Measurements from ENCODE around the gene CACNA2D1. TPM values are rescaled to one million over a fixed set of nuclear protein-coding genes. Genes with fewer than 3 reads are reported as not detected.

The CACNA2D1 gene
- total RNA-seq, 1 experiment from 2014 or later = 0.27 TPM

- TF ChIP-seq, protein P1, sequence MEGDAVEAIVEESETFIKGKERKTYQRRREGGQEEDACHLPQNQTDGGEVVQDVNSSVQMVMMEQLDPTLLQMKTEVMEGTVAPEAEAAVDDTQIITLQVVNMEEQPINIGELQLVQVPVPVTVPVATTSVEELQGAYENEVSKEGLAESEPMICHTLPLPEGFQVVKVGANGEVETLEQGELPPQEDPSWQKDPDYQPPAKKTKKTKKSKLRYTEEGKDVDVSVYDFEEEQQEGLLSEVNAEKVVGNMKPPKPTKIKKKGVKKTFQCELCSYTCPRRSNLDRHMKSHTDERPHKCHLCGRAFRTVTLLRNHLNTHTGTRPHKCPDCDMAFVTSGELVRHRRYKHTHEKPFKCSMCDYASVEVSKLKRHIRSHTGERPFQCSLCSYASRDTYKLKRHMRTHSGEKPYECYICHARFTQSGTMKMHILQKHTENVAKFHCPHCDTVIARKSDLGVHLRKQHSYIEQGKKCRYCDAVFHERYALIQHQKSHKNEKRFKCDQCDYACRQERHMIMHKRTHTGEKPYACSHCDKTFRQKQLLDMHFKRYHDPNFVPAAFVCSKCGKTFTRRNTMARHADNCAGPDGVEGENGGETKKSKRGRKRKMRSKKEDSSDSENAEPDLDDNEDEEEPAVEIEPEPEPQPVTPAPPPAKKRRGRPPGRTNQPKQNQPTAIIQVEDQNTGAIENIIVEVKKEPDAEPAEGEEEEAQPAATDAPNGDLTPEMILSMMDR (IDR thresholded peaks at IDR 0.05 in 2 of 3, conservative IDR thresholded peaks at IDR 0.05 in 1 of 3; ENCODE audit: borderline replicate concordance in 1 of 3, insufficient read depth in 1 of 3, low read depth in 2 of 3, low read length in 2 of 3) = peak in 2 of 3 experiments; percentile 25 to 35; a peak in 3 of 6 replicates
- TF ChIP-seq RAD21 (IDR thresholded peaks at IDR 0.05; ENCODE audit: low read depth) (peak; percentile 32; the same call in 1 of the 2 replicates), POLR2AphosphoS5 (IDR thresholded peaks at IDR 0.05; ENCODE audit: low read depth, low read length) (no peak), FOSL1 (IDR thresholded peaks at IDR 0.05; ENCODE audit: low read depth) (no peak)
- DNase-seq (ENCODE audit: low read depth, low spot score) (no peak), ATAC-seq (no peak; the same call in 1 of the 2 replicates)
- Histone ChIP-seq H3K4me3 (replicated peaks in 1 of 2; ENCODE audit: low read depth in 1 of 2, low read length in 2 of 2) (no peak overlapping the region), H3K27me3 (ENCODE audit: insufficient read depth, low read length) (no peaks in the 10 kb centered on the region), H3K27ac (ENCODE audit: low read depth, low read length) (no peak overlapping the region), H3K9me3 (ENCODE audit: control insufficient read depth in 1 of 2, insufficient read depth in 1 of 2, low read depth in 1 of 2, low read length in 2 of 2) (no peaks in the 10 kb centered on the region), H4K20me1 (ENCODE audit: insufficient read depth) (no peaks in the 10 kb centered on the region), H2AFZ (ENCODE audit: low read depth, low read length, poor library complexity, severe bottlenecking) (no peak overlapping the region), H3K9ac (ENCODE audit: low read length) (no peak overlapping the region), H3K36me3 (ENCODE audit: control insufficient read depth in 1 of 2, insufficient read depth in 2 of 2, low read length in 2 of 2) (no peaks in the 10 kb centered on the region), H3K9me2 (ENCODE audit: insufficient read depth) (no peaks in the 10 kb centered on the region), H3K79me2 (ENCODE audit: insufficient read depth, low read length) (no peaks in the 10 kb centered on the region), H3K4me1 (ENCODE audit: control insufficient read depth in 1 of 2, insufficient read depth in 2 of 2, low read length in 2 of 2) (no peaks in the 10 kb centered on the region), H3K4me2 (ENCODE audit: low read length) (no peak overlapping the region)
- ChIA-PET POLR2A (no interaction called here), CTCF (interaction anchor here (0.6 to 1.1 kb wide), 4 partner anchors 18 to 407 kb away, joined by 3 to 4 read pairs (median 4); no protein-coding TSS in a partner anchor), RAD21 (ENCODE audit: low non-redundant PET in 1 of 2, low total read pairs in 2 of 2, uncharacterized antibody in 2 of 2, unreplicated experiment in 2 of 2) (no interaction called here)
- intact Hi-C loops (cut with micrococcal nuclease) = no loop called here
- BruUV-seq (replicated peaks) = no TSS peak
These were observed 278.8 kb downstream of the CACNA2D1 start for GRCh38 chr7:82164813-82165212.

DNA sequence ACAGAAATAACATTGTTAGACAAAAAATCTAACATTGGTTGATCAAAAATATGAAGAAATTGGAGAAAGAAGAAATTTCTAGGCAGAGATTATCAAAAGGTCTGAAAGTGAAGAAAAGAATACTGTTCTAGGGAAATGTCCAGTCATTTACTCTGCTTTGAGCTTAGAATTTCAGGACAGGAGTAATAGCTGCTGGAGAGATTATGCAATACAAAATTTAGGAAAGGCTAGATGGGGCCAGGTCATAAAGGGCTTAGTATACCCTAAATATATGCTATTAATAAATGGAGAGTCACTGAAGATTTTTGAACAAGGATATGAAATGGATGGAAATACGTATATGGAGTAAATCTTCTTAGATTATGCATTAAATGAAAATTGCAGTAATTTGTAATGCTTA is 279.2 kb downstream of the CACNA2D1 start:
- no peak overlapping the region for H3K9ac ChIP-seq (ENCODE audit: low read length)
- H3K79me2 ChIP-seq (ENCODE audit: insufficient read depth, low read length) = no peaks in the 10 kb centered on the region
- no peaks in the 10 kb centered on the region for H3K9me2 ChIP-seq (ENCODE audit: insufficient read depth)
- H3K9me3 ChIP-seq (ENCODE audit: control insufficient read depth in 1 of 2, insufficient read depth in 1 of 2, low read depth in 1 of 2, low read length in 2 of 2) = no peaks in the 10 kb centered on the region
- no peaks in the 10 kb centered on the region for H4K20me1 ChIP-seq (ENCODE audit: insufficient read depth)
- no peak overlapping the region for H3K27ac ChIP-seq (ENCODE audit: low read depth, low read length)
- DNase-seq (ENCODE audit: low read depth, low spot score) (no peak), ATAC-seq (no peak)
- ChIA-PET POLR2A (no interaction called here), CTCF (interaction anchor here (0.6 to 1.1 kb wide), 4 partner anchors 18 to 408 kb away, joined by 3 to 4 read pairs (median 4); no protein-coding TSS in a partner anchor), RAD21 (ENCODE audit: low non-redundant PET in 1 of 2, low total read pairs in 2 of 2, uncharacterized antibody in 2 of 2, unreplicated experiment in 2 of 2) (no interaction called here)
- no peaks in the 10 kb centered on the region for H3K27me3 ChIP-seq (ENCODE audit: insufficient read depth, low read length)
- no TSS peak for BruUV-seq (replicated peaks)
- no peaks in the 10 kb centered on the region for H3K4me1 ChIP-seq (ENCODE audit: control insufficient read depth in 1 of 2, insufficient read depth in 2 of 2, low read length in 2 of 2)
- H3K4me3 ChIP-seq (replicated peaks in 1 of 2; ENCODE audit: low read depth in 1 of 2, low read length in 2 of 2) = no peak overlapping the region
- H3K4me2 ChIP-seq (ENCODE audit: low read length) = no peak overlapping the region
- H2AFZ ChIP-seq (ENCODE audit: low read depth, low read length, poor library complexity, severe bottlenecking) = no peak overlapping the region
- intact Hi-C loops (cut with micrococcal nuclease) = no loop called here
- TF ChIP-seq FOSL1 (IDR thresholded peaks at IDR 0.05; ENCODE audit: low read depth) = no peak
- TF ChIP-seq CBX3 (IDR thresholded peaks at IDR 0.05; ENCODE audit: low read depth) = no peak
- TF ChIP-seq POLR2AphosphoS5 (IDR thresholded peaks at IDR 0.05; ENCODE audit: low read depth, low read length) = no peak
- no peak for TF ChIP-seq ZBTB33 (IDR thresholded peaks at IDR 0.05; ENCODE audit: extremely low read depth, insufficient replicate concordance, low read length)
- no peak for TF ChIP-seq SIN3A (IDR thresholded peaks at IDR 0.05; ENCODE audit: low read depth)
- no peaks in the 10 kb centered on the region for H3K36me3 ChIP-seq (ENCODE audit: control insufficient read depth in 1 of 2, insufficient read depth in 2 of 2, low read length in 2 of 2)

Measured in HCT116 (cell line).